GM12872 (cell line): ENCODE results near the gene GALR3.

Source experiments
- CTCF ChIP-seq: IDR thresholded peaks from 3 replicates; pipeline ENCODE4 v1.5.1; 2011; ENCODE audit warnings: low read depth, mild to moderate bottlenecking, low read length, moderate library complexity; ENCODE audit not compliant: insufficient read depth

GALR3 gene

GRCh38 chr22:37797874-37798500, 25.2 kb upstream of the GALR3 start:
- TF ChIP-seq CTCF, result no peak

GRCh38 chr22:37801946-37802309, 21.3 kb upstream of the GALR3 start:
- TF ChIP-seq CTCF, result no peak

GRCh38 chr22:37802310-37803194, 20.6 kb upstream of the GALR3 start:
- no peak for TF ChIP-seq CTCF

- TF ChIP-seq CTCF, result no peak
These were observed 20.0 kb upstream of the GALR3 start for GRCh38 chr22:37803195-37803638.

- TF ChIP-seq CTCF, result no peak
These were observed 19.4 kb upstream of the GALR3 start for GRCh38 chr22:37803639-37804351.

GRCh38 chr22:37804352-37804880, 18.8 kb upstream of the GALR3 start:
- no peak for TF ChIP-seq CTCF
